Skeletal muscle cell (primary cell): Measurements from ENCODE around the gene NELL1.

Source experiments
- DNase-seq: peaks from one replicate; pipeline ENCODE4 v3.0.0-alpha.2; 2010; ENCODE audit warnings: low read depth
- H3K4me3 ChIP-seq: 2 replicates; pipeline ENCODE4 v1.5.1; 2011; ENCODE audit warnings: low read depth, mild to moderate bottlenecking, control low read depth, low read length, moderate library complexity

NELL1 gene

GRCh38 chr11:21426931-21427330 lies 757.5 kb downstream of the NELL1 start:
- H3K4me3 ChIP-seq: no peak overlapping the region
- DNase-seq: no peak

GRCh38 chr11:21427726-21428125 lies 758.3 kb downstream of the NELL1 start:
- H3K4me3 ChIP-seq: no peak overlapping the region
- no peak for DNase-seq

- H3K4me3 ChIP-seq: no peak overlapping the region
- no peak for DNase-seq
Observed at GRCh38 chr11:21428796-21429195, 759.4 kb downstream of the NELL1 start.

GRCh38 chr11:21429401-21429800 lies 760.0 kb downstream of the NELL1 start:
- DNase-seq: no peak

GRCh38 chr11:21430537-21430936 lies 761.2 kb downstream of the NELL1 start:
- DNase-seq: no peak
- H3K4me3 ChIP-seq: no peak overlapping the region

More at GRCh38 chr11:21429401-21429800, 760.0 kb downstream of the NELL1 start:
- H3K4me3 ChIP-seq: no peak overlapping the region

GRCh38 chr11:21446939-21447590 lies 777.7 kb downstream of the NELL1 start:
- DNase-seq: no peak
- H3K4me3 ChIP-seq: no peak overlapping the region

GRCh38 chr11:21447871-21448270 lies 778.5 kb downstream of the NELL1 start:
- DNase-seq: no peak
- no peak overlapping the region for H3K4me3 ChIP-seq

GRCh38 chr11:21456186-21456585 lies 786.8 kb downstream of the NELL1 start:
- no peak overlapping the region for H3K4me3 ChIP-seq
- no peak for DNase-seq

GRCh38 chr11:21460082-21460481 lies 790.7 kb downstream of the NELL1 start:
- no peak overlapping the region for H3K4me3 ChIP-seq
- no peak for DNase-seq

- no peak overlapping the region for H3K4me3 ChIP-seq
Observed at GRCh38 chr11:21461701-21462100, 792.3 kb downstream of the NELL1 start.

GRCh38 chr11:21464601-21465193 lies 795.3 kb downstream of the NELL1 start:
- no peak overlapping the region for H3K4me3 ChIP-seq
- DNase-seq: no peak

More at GRCh38 chr11:21461701-21462100, 792.3 kb downstream of the NELL1 start:
- no peak for DNase-seq

- DNase-seq: no peak
- H3K4me3 ChIP-seq: no peak overlapping the region
Observed at GRCh38 chr11:21465203-21465602, 795.8 kb downstream of the NELL1 start.

- DNase-seq: no peak
- H3K4me3 ChIP-seq: no peak overlapping the region
Observed at GRCh38 chr11:21465920-21466319, 796.5 kb downstream of the NELL1 start.

GRCh38 chr11:21470521-21470920 lies 801.1 kb downstream of the NELL1 start:
- no peak overlapping the region for H3K4me3 ChIP-seq
- DNase-seq: no peak

GRCh38 chr11:21472261-21472660 lies 802.9 kb downstream of the NELL1 start:
- no peak for DNase-seq

GRCh38 chr11:21474529-21474928 lies 805.1 kb downstream of the NELL1 start:
- no peak for DNase-seq
- H3K4me3 ChIP-seq: no peak overlapping the region

More at GRCh38 chr11:21472261-21472660, 802.9 kb downstream of the NELL1 start:
- H3K4me3 ChIP-seq: no peak overlapping the region

GRCh38 chr11:21475276-21475675 lies 805.9 kb downstream of the NELL1 start:
- DNase-seq: no peak
- no peak overlapping the region for H3K4me3 ChIP-seq

- DNase-seq: no peak
- no peak overlapping the region for H3K4me3 ChIP-seq
Observed at GRCh38 chr11:21476588-21476987, 807.2 kb downstream of the NELL1 start.

- DNase-seq: no peak
- no peak overlapping the region for H3K4me3 ChIP-seq
Observed at GRCh38 chr11:21480240-21480639, 810.9 kb downstream of the NELL1 start.

GRCh38 chr11:21481255-21481654 lies 811.9 kb downstream of the NELL1 start:
- H3K4me3 ChIP-seq: no peak overlapping the region
- no peak for DNase-seq

GRCh38 chr11:21484039-21484438 lies 814.7 kb downstream of the NELL1 start:
- H3K4me3 ChIP-seq: no peak overlapping the region
- DNase-seq: no peak
